HepG2 (cell line): ENCODE results near the gene MCF2L. TPM values are rescaled to one million over a fixed set of nuclear protein-coding genes. Genes with fewer than 3 reads are reported as not detected.

ENCODE experiments used
- ATF3 ChIP-seq: sonication (generic); formaldehyde crosslinking; IDR thresholded peaks from 2 replicates; pipeline ENCODE4 v1.4.0; 2020; ENCODE audit warnings: missing genetic modification reagents
- FOSL2 ChIP-seq: sonication (generic); formaldehyde crosslinking; IDR thresholded peaks from 2 replicates; pipeline ENCODE4 v1.4.0; 2020; ENCODE audit warnings: missing genetic modification reagents
- GATAD1 ChIP-seq: IDR thresholded peaks from 2 replicates; pipeline ENCODE4 v1.6.1; 2016; ENCODE audit warnings: missing genetic modification reagents, missing compliant biosample characterization
- HNRNPL ChIP-seq: fragments of 200-400 bp; formaldehyde crosslinking; IDR thresholded peaks from 2 replicates; pipeline ENCODE4 v1.6.1; 2017; ENCODE audit warnings: mild to moderate bottlenecking, low read depth, low read length
- JDP2 ChIP-seq: sonication (generic); formaldehyde crosslinking; IDR thresholded peaks from 2 replicates; pipeline ENCODE4 v1.8.1; 2022; ENCODE audit warnings: missing genetic modification reagents, borderline replicate concordance
- KDM2A ChIP-seq: sonication (generic); formaldehyde crosslinking; IDR thresholded peaks from 2 replicates; pipeline ENCODE4 v1.4.0; 2020; ENCODE audit warnings: low read depth, missing genetic modification reagents, borderline replicate concordance
- KLF11 ChIP-seq: IDR thresholded peaks from 2 replicates; pipeline ENCODE4 v1.6.1; 2016; ENCODE audit warnings: missing compliant biosample characterization
- MED1 ChIP-seq: sonication (generic); formaldehyde crosslinking; IDR thresholded peaks from 2 replicates; pipeline ENCODE4 v1.4.0; 2020; ENCODE audit warnings: missing genetic modification reagents
- MYNN ChIP-seq: sonication (generic); formaldehyde crosslinking; IDR thresholded peaks from 2 replicates; pipeline ENCODE4 v1.4.0; 2020; ENCODE audit warnings: mild to moderate bottlenecking, low read depth, missing genetic modification reagents
- RERE ChIP-seq: IDR thresholded peaks from 2 replicates; pipeline ENCODE4 v1.6.1; 2016; ENCODE audit warnings: low read depth, missing genetic modification reagents, missing compliant biosample characterization
- ZBTB49 ChIP-seq: sonication (generic); formaldehyde crosslinking; IDR thresholded peaks from 2 replicates; pipeline ENCODE4 v1.4.0; 2020; ENCODE audit warnings: missing genetic modification reagents, borderline replicate concordance
- ZFY ChIP-seq: sonication (generic); formaldehyde crosslinking; IDR thresholded peaks from 2 replicates; pipeline ENCODE4 v1.4.0; 2020; ENCODE audit warnings: missing genetic modification reagents
- ZNF281 ChIP-seq: sonication (generic); formaldehyde crosslinking; IDR thresholded peaks from 2 replicates; pipeline ENCODE4 v1.4.0; 2020; ENCODE audit warnings: missing genetic modification reagents, borderline replicate concordance
- ZNF614 ChIP-seq: IDR thresholded peaks from 2 replicates; pipeline ENCODE4 v1.6.1; 2018; ENCODE audit warnings: missing biosample characterization, missing genetic modification reagents, inconsistent platforms, borderline replicate concordance
- ZNF652 ChIP-seq: IDR thresholded peaks from 2 replicates; pipeline ENCODE4 v1.6.1; 2016; ENCODE audit warnings: low read depth, borderline replicate concordance
- ZNF672 ChIP-seq: sonication (generic); formaldehyde crosslinking; IDR thresholded peaks from 2 replicates; pipeline ENCODE4 v1.8.1; 2022; ENCODE audit warnings: missing genetic modification reagents
- ZSCAN21 ChIP-seq: sonication (generic); formaldehyde crosslinking; IDR thresholded peaks from 2 replicates; pipeline ENCODE4 v1.8.0; 2022; ENCODE audit warnings: mild to moderate bottlenecking, missing genetic modification reagents, moderate library complexity, borderline replicate concordance
- polyA plus RNA-seq, 8 experiments: library from polyadenylated mRNA; depleted of rRNA in 3 of 8; stranded (reverse) in 7 of 8; unstranded in 1 of 8; fragments of >200 nt; fragmentation: Illumina TruSeq in 4 of 8; extraction: Trizol in 4 of 8; gene quantifications; 2 replicates each; pipeline versions ENCODE4 v1.2.1 to v1.2.3, GENCODE V29; 2011 to 2016; ENCODE audit warnings: low read depth in 4 of 8, missing spikeins in 1 of 8, mixed read lengths in 1 of 8; ENCODE audit not compliant: insufficient read depth in 1 of 8
- total RNA-seq, 5 experiments: library from RNA; depleted of rRNA; stranded (reverse); fragments of >200 nt; fragmentation: Illumina TruSeq; extraction: Trizol; gene quantifications; 2 replicates each; pipeline ENCODE4 v1.2.3, GENCODE V29; 2016; ENCODE audit warnings: low read depth in 1 of 5

Gene MCF2L
- total and polyA plus RNA-seq, 2 of the 13 experiments (the other 11 are each of a cell fraction or from before 2014, with no cell fraction given) = 19.4 to 28.4 TPM

- TF ChIP-seq ZNF281 (CRISPR knock-in tag) (peak; percentile 42; the same call in 1 of the 2 replicates), RERE (0 out of 2 replicates have a peak, but pooled peaks have one; percentile 51), ZNF672 (CRISPR knock-in tag) (no peak), KLF11 (peak; percentile 83; the same call in 1 of the 2 replicates), FOSL2 (peak; percentile 80), JDP2 (CRISPR knock-in tag) (no peak), ZNF614 (peak; percentile 50; the same call in 1 of the 2 replicates), HNRNPL (peak; percentile 37; the same call in 1 of the 2 replicates), MYNN (no peak; the same call in 1 of the 2 replicates), ZNF652 (peak; percentile 29; the same call in 1 of the 2 replicates), ATF3 (CRISPR knock-in tag) (peak; percentile 90), ZFY (CRISPR knock-in tag) (peak; percentile 75), KDM2A (CRISPR knock-in tag) (peak; percentile 56; the same call in 1 of the 2 replicates), GATAD1 (CRISPR knock-in tag) (peak; percentile 59; the same call in 1 of the 2 replicates), MED1 (peak; percentile 98), ZSCAN21 (CRISPR knock-in tag) (peak; percentile 38; the same call in 1 of the 2 replicates), ZBTB49 (CRISPR knock-in tag) (no peak)
These were observed 40.9 kb downstream of the MCF2L start (continued) for GRCh38 chr13:113009743-113010509.
